Kidney epithelial cell (primary cell): Measurements from ENCODE around the gene NEURL1B. TPM values are rescaled to one million over a fixed set of nuclear protein-coding genes. Genes with fewer than 3 reads are reported as not detected.

Experiments
- DNase-seq: peaks from one replicate; pipeline ENCODE4 v3.0.0-alpha.2; 2010; ENCODE audit warnings: low read depth
- H3K27me3 ChIP-seq: 2 replicates; pipeline ENCODE4 v1.6.0; 2011; ENCODE audit warnings: low read length; ENCODE audit not compliant: control insufficient read depth, insufficient read depth
- H3K36me3 ChIP-seq: 2 replicates; pipeline ENCODE4 v1.5.1; 2011; ENCODE audit warnings: low read length; ENCODE audit not compliant: control insufficient read depth, insufficient read depth
- H3K4me3 ChIP-seq: 2 replicates; pipeline ENCODE4 v1.5.1; 2011; ENCODE audit warnings: low read depth, mild to moderate bottlenecking, control low read depth, low read length
- total RNA-seq: library from RNA; depleted of rRNA; stranded (reverse); fragments of >200 nt; gene quantifications from 2 replicates; pipeline ENCODE4 v1.2.3, GENCODE V29; 2015
- TF ChIP-seq, protein P1 (sequence below): IDR thresholded peaks from 2 replicates; pipeline ENCODE4 v1.5.1; 2011; ENCODE audit warnings: mild to moderate bottlenecking, moderate library complexity, low read length, control low read depth, inconsistent platforms; ENCODE audit not compliant: insufficient read depth, poor library complexity, severe bottlenecking

Gene NEURL1B
- total RNA-seq, 1 donor from 2014 or later, result 5.1 TPM

DNA sequence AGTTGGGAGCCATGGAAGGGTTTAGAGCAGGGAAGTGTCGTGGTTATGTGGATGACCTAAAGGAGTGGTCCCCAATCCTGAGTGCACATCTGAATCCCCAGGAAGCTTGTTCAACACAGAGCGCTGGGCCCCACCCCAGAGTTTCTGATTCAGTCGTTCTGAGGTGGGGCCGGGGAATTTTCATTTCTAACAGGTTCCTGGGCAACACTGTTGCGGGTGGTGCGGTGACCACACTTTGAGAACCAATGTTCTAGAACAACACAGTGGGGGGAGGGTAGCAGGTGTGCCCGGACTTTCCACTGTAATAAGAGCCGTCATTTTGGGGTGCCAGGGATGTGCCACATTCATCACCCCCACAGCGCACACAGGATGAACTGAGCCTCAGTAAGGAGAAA, 90.6 kb downstream of the NEURL1B start:
- no peak overlapping the region for H3K4me3 ChIP-seq
- TF ChIP-seq, protein P1, sequence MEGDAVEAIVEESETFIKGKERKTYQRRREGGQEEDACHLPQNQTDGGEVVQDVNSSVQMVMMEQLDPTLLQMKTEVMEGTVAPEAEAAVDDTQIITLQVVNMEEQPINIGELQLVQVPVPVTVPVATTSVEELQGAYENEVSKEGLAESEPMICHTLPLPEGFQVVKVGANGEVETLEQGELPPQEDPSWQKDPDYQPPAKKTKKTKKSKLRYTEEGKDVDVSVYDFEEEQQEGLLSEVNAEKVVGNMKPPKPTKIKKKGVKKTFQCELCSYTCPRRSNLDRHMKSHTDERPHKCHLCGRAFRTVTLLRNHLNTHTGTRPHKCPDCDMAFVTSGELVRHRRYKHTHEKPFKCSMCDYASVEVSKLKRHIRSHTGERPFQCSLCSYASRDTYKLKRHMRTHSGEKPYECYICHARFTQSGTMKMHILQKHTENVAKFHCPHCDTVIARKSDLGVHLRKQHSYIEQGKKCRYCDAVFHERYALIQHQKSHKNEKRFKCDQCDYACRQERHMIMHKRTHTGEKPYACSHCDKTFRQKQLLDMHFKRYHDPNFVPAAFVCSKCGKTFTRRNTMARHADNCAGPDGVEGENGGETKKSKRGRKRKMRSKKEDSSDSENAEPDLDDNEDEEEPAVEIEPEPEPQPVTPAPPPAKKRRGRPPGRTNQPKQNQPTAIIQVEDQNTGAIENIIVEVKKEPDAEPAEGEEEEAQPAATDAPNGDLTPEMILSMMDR, result no peak
- no peaks in the 10 kb centered on the region for H3K36me3 ChIP-seq
- DNase-seq, result no peak
- no peaks in the 10 kb centered on the region for H3K27me3 ChIP-seq

DNA sequence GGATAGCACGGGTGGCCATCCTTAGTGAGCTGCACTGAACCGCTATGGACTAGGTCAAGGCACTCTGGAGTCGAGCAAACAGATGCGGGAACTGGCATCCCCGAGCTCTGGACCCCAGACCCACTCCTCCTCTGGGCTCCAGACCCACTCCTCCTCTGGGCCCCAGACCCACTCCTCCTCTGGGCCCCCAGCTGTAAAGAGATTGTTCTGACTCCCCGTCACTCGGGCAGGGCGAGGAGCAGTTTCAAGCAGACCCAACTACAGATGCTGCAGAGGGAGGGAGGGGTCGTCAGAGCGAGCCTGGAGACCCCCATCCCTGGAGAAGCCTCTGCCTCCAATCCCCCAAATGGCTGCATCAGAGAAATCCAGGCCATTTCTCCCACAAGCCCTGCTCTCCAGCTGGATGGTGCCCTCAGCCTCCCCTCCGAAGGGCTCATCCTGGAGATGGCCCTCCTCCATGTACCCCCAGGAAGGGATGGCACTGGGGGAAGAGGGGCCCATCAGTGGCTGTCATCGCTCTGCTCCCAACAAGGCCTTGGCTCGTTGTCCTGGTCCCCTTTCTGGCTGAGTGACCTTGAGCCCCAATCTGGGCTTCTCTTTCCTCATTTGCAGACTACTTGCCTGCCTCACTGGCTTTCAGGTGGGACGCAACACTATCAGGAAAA, 91.3 kb downstream of the NEURL1B start:
- no peak for DNase-seq
- Histone ChIP-seq H3K36me3 (no peaks in the 10 kb centered on the region), H3K4me3 (no peak overlapping the region), H3K27me3 (no peaks in the 10 kb centered on the region)
- TF ChIP-seq, protein P1, result no peak

DNA sequence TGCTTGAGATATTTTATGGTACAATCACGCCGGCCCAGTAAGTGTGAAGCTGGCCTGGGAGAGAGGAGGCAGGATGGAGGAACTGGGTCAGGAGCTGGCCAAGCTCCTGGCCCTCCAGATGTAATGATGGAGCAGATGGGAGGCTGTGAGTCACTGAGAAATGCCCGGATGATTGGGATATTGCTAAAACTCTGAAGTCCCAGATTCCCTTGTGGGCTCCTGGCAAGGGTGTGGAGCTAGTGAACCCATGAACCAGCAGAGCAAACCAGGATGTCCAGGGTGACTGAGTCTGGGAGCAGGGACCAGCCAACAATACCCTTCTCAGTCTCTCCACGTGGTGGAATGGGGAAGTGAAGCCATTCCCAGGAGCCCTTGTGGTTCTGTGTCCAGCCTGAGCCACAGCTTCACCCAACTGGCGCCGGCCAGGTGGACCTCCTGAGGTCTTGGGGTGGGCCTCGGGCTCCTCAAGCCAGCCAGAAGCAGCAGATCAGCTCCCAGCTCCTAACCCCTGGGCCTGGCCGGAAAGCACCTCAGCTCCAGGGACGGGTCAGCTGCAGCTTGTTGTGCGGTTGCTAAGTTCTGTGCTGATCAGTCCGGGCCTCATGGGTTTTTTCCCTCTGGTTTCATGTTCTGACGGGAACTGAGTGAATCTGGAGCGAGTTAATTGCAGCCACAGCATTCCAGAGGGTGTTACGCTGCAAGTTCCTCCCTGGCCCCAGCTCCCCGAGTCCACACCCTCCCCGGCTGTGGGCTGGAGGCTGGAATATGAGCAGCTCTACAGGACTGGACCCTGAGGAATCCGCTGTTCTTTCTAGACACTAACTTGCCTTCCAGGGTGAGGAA, 92.3 kb downstream of the NEURL1B start:
- Histone ChIP-seq H3K27me3 (no peaks in the 10 kb centered on the region), H3K36me3 (no peaks in the 10 kb centered on the region), H3K4me3 (no peak overlapping the region)
- peak; percentile 96 for DNase-seq
- TF ChIP-seq, protein P1, result no peak

DNA sequence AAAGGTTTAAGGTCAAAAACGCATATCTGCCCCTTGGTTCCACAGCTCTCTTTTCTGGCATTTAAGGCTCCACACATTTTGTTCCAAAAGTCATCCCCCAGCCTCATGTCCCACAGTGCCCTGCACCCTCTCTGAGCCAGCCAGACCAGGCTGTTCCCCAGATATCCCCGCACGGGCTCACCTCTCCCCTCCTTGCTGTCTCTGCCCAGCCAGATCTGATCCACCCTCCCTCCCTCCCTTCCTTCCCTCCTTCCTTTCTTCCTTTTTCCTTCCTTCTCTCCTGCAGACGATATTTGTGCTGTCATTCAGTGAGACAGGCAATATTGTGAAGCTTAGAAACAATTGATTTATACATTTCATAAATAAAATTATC, 92.9 kb downstream of the NEURL1B start:
- Histone ChIP-seq H3K27me3 (no peaks in the 10 kb centered on the region), H3K36me3 (no peaks in the 10 kb centered on the region), H3K4me3 (no peak overlapping the region)
- DNase-seq, result no peak
- TF ChIP-seq, protein P1, result no peak

DNA sequence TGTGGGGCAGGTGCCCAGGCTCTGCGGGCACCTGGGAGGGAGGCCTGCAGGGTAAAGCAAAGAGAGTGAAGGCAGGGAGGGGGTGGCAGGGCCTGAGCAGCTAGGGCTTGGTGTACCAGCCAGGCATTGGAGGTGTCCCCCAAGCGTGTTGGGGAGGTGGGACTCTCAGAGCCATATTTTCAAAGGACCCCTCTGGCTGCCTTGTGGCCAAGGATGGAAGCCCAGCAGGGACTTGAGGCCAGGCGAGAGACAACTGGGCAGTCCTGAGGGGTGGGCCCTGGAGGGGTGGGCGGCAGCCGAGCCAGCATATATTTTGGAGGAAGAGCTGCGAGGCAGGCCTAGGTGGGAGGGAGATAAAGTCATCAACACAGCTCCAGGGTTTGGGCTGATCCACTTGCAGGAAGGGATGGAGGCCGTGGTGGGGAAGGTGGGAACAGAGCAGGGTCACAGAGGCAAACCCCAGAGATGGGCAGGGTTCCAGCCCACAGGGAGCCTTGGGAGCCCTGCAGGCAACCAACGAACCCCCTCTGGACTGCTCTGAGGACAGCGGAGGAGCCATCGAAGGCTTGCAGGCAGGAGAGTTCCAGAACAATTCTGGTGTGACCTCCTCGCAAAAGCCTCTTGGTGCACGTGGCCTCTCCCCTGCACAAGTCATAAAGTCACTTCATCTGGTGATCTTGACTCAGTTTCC, 94.2 kb downstream of the NEURL1B start:
- H3K27me3 ChIP-seq, result no peaks in the 10 kb centered on the region
- TF ChIP-seq, protein P1, result no peak
- H3K36me3 ChIP-seq, result no peaks in the 10 kb centered on the region
- DNase-seq, result no peak
- no peak overlapping the region for H3K4me3 ChIP-seq
